ENCODE measurements around the gene VEGFA. TPM values are rescaled to one million over a fixed set of nuclear protein-coding genes. Genes with fewer than 3 reads are reported as not detected.
A peak's percentile ranks its signal among the peaks of the same experiment; 100 is the strongest.

VEGFA gene
- total RNA-seq, 2 donors from 2014 or later = 102 to 132 TPM

DNA sequence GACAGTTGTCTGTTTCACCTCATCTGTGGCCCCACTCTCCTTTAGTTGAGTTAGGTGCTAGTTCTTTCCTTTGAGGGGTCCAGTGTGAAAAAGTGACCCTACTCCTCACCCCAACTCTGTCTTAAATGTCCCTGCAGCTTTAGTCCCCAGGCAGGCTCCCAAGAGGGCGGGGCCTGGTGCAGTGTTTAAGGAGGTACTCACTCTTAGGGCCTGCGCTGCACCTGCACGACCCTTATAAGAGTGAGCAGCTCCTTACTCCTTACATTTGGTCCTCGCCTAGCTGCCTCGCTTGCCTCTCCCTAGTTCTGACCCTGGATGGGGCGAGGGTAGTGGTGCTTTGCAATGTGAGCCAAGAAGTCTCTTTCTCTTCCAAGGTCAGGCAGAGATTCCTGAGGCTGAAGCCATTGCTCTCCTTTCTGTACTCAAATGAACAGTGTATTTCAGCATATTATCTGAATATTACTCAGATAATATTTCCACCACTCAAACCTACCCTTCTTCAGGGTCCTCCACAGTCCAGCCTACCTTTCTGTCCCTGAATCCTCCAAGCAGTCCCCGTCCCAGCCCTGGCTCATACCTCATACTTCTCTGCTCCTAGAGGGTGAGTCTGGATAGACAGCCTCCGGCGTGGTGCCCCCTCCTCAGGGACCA is 11.9 kb upstream of the VEGFA start:
- Histone ChIP-seq H3K27ac (no peak overlapping the region), H3K27me3 (no peaks in the 10 kb centered on the region), H3K4me3 (no peak overlapping the region), H3K9me3 (no peaks in the 10 kb centered on the region), H3K36me3 (no peaks in the 10 kb centered on the region), H3K4me1 (no peaks in the 10 kb centered on the region)
- DNase-seq (ENCODE audit: low spot score) = no peak
- TF ChIP-seq, protein P1, sequence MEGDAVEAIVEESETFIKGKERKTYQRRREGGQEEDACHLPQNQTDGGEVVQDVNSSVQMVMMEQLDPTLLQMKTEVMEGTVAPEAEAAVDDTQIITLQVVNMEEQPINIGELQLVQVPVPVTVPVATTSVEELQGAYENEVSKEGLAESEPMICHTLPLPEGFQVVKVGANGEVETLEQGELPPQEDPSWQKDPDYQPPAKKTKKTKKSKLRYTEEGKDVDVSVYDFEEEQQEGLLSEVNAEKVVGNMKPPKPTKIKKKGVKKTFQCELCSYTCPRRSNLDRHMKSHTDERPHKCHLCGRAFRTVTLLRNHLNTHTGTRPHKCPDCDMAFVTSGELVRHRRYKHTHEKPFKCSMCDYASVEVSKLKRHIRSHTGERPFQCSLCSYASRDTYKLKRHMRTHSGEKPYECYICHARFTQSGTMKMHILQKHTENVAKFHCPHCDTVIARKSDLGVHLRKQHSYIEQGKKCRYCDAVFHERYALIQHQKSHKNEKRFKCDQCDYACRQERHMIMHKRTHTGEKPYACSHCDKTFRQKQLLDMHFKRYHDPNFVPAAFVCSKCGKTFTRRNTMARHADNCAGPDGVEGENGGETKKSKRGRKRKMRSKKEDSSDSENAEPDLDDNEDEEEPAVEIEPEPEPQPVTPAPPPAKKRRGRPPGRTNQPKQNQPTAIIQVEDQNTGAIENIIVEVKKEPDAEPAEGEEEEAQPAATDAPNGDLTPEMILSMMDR (IDR thresholded peaks at IDR 0.05) = no peak

DNA sequence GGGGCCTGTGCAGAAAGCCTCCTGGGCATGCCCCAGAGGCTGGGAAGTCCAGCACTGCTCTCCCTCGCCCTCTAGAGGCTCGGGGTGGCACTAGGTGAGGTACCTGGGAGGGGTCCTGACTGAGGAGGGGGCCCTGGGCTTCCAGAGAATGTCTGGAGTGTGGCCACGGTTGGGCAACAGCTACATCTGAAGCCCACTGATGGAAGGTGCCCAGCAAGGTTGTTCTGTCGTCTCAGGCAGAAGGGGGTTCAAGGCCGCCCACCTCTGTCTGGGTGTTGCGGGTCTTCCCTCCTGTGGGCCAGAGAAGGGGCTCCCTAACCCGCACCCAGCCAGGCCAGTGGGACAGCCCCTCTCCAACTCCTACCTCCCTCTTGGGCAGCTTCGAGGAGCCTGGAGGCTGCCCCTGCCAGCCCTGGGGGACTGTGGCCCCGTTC is 11.4 kb upstream of the VEGFA start:
- no peak for DNase-seq (ENCODE audit: low spot score)
- TF ChIP-seq, protein P1 (IDR thresholded peaks at IDR 0.05) = peak; percentile 36 to 76
- Histone ChIP-seq H3K4me3 (no peak overlapping the region), H3K36me3 (no peaks in the 10 kb centered on the region), H3K9me3 (no peaks in the 10 kb centered on the region), H3K4me1 (no peaks in the 10 kb centered on the region), H3K27me3 (no peaks in the 10 kb centered on the region), H3K27ac (no peak overlapping the region)

DNA sequence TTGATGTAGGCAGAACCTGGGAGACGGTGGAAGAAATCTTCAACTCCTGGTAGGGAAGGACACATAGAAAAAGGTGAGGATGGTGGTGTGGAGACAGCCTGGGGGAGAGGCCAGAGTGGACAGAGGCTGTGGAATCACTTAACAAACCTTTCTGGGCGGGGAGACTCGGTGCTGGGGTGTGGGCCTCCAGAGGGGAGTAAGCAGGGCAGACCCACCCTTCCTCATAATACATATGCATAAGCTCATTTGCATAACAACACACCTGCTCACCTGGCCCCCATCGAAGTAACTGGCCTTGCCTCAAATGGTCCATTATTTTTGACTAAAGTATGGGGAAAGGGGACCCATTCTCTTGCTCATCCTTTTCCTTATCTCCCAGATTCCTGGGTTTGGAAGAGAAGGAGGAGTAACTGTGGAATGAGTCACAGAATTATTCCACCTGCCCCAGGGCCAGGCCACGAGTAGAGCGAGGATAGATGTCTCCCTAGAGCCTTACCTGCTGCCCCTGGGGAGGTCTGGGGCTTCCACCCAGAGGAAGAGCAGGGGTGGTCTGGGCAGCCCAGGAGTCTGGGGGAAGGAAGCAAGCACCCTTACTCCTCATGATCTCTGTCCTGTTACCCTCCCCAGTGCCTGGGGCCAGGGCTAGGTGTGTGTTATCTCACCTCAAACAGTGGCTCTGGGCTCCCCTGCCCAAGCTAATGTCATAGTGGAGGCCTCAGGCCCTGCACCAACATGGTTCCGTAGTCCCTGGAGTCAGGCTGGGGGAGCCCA is 10.7 kb upstream of the VEGFA start:
- Histone ChIP-seq H3K9me3 (no peaks in the 10 kb centered on the region), H3K4me3 (no peak overlapping the region), H3K27me3 (no peaks in the 10 kb centered on the region), H3K4me1 (no peaks in the 10 kb centered on the region), H3K27ac (no peak overlapping the region), H3K36me3 (no peaks in the 10 kb centered on the region)
- TF ChIP-seq, protein P1 (IDR thresholded peaks at IDR 0.05) = no peak
- no peak for DNase-seq (ENCODE audit: low spot score)

DNA sequence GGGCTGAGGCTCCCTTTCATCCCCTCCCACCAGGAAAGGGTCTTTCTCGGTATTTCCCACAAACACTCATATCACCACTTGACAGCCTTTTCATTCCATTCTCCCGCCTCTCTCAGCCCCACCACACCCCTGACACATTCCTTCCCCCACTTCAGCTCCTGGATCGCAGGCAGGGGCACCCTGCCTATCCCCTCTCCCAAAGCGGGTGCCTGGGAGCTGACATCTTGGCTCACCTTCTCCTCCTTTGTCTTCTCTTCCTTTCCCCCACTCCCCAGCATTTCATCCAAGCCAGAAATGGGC is 10.2 kb upstream of the VEGFA start:
- H3K4me1 ChIP-seq = no peaks in the 10 kb centered on the region
- DNase-seq (ENCODE audit: low spot score) = no peak
- TF ChIP-seq, protein P1 (IDR thresholded peaks at IDR 0.05) = no peak
- H3K27me3 ChIP-seq = no peaks in the 10 kb centered on the region
- no peaks in the 10 kb centered on the region for H3K36me3 ChIP-seq
- H3K27ac ChIP-seq = no peak overlapping the region
- H3K4me3 ChIP-seq = no peak overlapping the region
- H3K9me3 ChIP-seq = no peaks in the 10 kb centered on the region

DNA sequence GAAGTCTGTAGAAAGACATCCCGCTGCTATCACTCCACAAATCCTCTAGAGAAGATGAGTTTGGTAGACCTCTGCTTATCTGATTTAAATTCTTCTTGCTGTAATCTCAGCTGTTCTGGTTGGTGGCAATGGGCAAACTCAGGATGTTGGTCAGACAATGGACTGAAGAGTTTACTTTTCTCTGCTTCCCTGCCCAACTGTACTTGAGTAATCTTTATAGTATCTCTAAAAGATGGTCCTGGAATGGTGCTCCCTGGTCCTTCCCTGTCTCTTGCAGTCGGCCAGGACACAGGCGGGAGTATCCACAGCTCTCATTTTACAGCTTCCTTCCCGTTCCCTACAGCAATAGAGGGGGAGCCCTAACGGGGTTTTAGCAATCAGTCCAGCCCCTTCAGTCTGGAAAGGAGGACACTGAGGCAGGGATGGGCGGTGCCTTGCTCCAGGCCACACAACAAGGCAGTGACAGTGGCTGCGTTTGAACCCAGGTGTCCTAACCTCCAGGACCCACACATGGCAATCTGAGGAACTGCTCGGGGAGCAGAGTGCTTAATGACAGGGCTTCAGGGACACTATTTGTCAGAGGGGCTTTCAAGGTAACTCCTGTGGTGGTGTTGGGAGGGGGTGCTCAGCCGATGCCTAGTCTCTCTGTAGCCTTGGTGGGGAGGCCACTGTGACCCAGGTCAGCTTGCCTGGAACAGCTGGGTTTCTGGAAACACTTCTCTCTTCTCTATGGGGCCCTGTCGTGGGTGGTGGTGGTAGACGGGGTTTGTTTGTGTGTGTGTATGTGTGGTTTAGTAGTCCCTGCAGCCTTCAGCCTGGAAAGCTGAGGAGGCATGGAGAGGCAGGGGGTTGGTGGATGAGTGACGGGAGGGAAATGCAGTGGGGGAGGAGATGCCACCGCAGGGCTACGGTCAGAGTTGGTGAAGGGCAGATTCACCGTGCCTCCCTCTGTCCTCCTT is 9.5 kb upstream of the VEGFA start:
- DNase-seq (ENCODE audit: low spot score) = no peak
- no peaks in the 10 kb centered on the region for H3K4me1 ChIP-seq
- H3K9me3 ChIP-seq = no peaks in the 10 kb centered on the region
- H3K4me3 ChIP-seq = no peak overlapping the region
- TF ChIP-seq, protein P1 (IDR thresholded peaks at IDR 0.05) = no peak
- no peaks in the 10 kb centered on the region for H3K36me3 ChIP-seq
- no peak overlapping the region for H3K27ac ChIP-seq
- H3K27me3 ChIP-seq = no peaks in the 10 kb centered on the region

All from right atrium auricular region (tissue), 2 donors.